Activated T-helper 17 cell treated with anti-CD3 and anti-CD28 coated beads, Interleukin-2, amount 50 U/mL, for 72 hours (primary cell): ENCODE results near the gene LRIT2. TPM values are rescaled to one million over a fixed set of nuclear protein-coding genes. Genes with fewer than 3 reads are reported as not detected.
A peak's percentile ranks its signal among the peaks of the same experiment; 100 is the strongest.
"Not testable (repeated sequence)": the region's sequence is repeated elsewhere in the genome, so short reads cannot be mapped to it uniquely, and the experiment has no call there.

Experiments used
- ATAC-seq: fragments of 150-1000 bp; cut with Tn5 transposase; replicated peaks from 2 replicates; pipeline ENCODE4 v1.10.0; 2021; ENCODE audit warnings: mild to moderate bottlenecking, moderate library complexity
- H3K27ac Mint-ChIP-seq: one replicate; pipeline ENCODE4 v1.8.0; 2022; ENCODE audit warnings: mixed read lengths
- H3K27me3 Mint-ChIP-seq: one replicate; pipeline ENCODE4 v1.8.0; 2022; ENCODE audit warnings: mixed read lengths
- H3K36me3 Mint-ChIP-seq: one replicate; pipeline ENCODE4 v1.8.0; 2022; ENCODE audit warnings: low read depth, mild to moderate bottlenecking, mixed read lengths
- H3K4me1 Mint-ChIP-seq: one replicate; pipeline ENCODE4 v1.8.0; 2022; ENCODE audit warnings: mixed read lengths
- H3K4me3 Mint-ChIP-seq: one replicate; pipeline ENCODE4 v1.8.0; 2022; ENCODE audit warnings: mild to moderate bottlenecking, mixed read lengths
- H3K9me3 Mint-ChIP-seq: one replicate; pipeline ENCODE4 v1.8.0; 2022; ENCODE audit warnings: mixed read lengths
- total RNA-seq, 2 donors: library from RNA; stranded (reverse); gene quantifications; one replicate each; pipeline ENCODE4 v1.2.3, GENCODE V29; 2022

The LRIT2 gene
- total RNA-seq, 2 donors from 2014 or later: not detected

- H3K27ac Mint-ChIP-seq: no peak overlapping the region
- H3K4me1 Mint-ChIP-seq: peaks cover 6% of the 10 kb centered on the region
- H3K4me3 Mint-ChIP-seq: no peak overlapping the region
- no peaks in the 10 kb centered on the region for H3K36me3 Mint-ChIP-seq
- no peaks in the 10 kb centered on the region for H3K9me3 Mint-ChIP-seq
- ATAC-seq: no peak
- peaks cover 37% of the 10 kb centered on the region for H3K27me3 Mint-ChIP-seq
Observed at GRCh38 chr10:84193846-84194423, 31.4 kb downstream of the LRIT2 start.

- Mint-ChIP-seq H3K27me3 (peaks cover 33% of the 10 kb centered on the region), H3K9me3 (no peaks in the 10 kb centered on the region), H3K27ac (no peak overlapping the region), H3K36me3 (no peaks in the 10 kb centered on the region), H3K4me1 (peaks cover 6% of the 10 kb centered on the region), H3K4me3 (no peak overlapping the region)
- ATAC-seq: no peak
Observed at GRCh38 chr10:84193327-84193726, 32.0 kb downstream of the LRIT2 start.

GRCh38 chr10:84191106-84191505, 34.2 kb downstream of the LRIT2 start:
- H3K4me1 Mint-ChIP-seq: peaks cover 6% of the 10 kb centered on the region
- H3K27me3 Mint-ChIP-seq: peaks cover 19% of the 10 kb centered on the region
- no peaks in the 10 kb centered on the region for H3K36me3 Mint-ChIP-seq
- no peaks in the 10 kb centered on the region for H3K9me3 Mint-ChIP-seq
- no peak overlapping the region for H3K27ac Mint-ChIP-seq
- no peak overlapping the region for H3K4me3 Mint-ChIP-seq
- no peak for ATAC-seq

GRCh38 chr10:84190621-84191020, 34.7 kb downstream of the LRIT2 start:
- Mint-ChIP-seq H3K27me3 (peaks cover 15% of the 10 kb centered on the region), H3K9me3 (no peaks in the 10 kb centered on the region), H3K27ac (no peak overlapping the region), H3K4me1 (peaks cover 6% of the 10 kb centered on the region), H3K36me3 (no peaks in the 10 kb centered on the region), H3K4me3 (no peak overlapping the region)
- ATAC-seq: no peak

- Mint-ChIP-seq H3K9me3 (no peaks in the 10 kb centered on the region), H3K27ac (no peak overlapping the region), H3K27me3 (peaks cover 12% of the 10 kb centered on the region), H3K4me1 (peaks cover 6% of the 10 kb centered on the region), H3K36me3 (no peaks in the 10 kb centered on the region), H3K4me3 (no peak overlapping the region)
- ATAC-seq: no peak
Observed at GRCh38 chr10:84188815-84189214, 36.5 kb downstream of the LRIT2 start.

GRCh38 chr10:84185526-84186175, 39.7 kb downstream of the LRIT2 start:
- ATAC-seq: no peak
- no peaks in the 10 kb centered on the region for H3K36me3 Mint-ChIP-seq
- H3K4me1 Mint-ChIP-seq: no peaks in the 10 kb centered on the region
- H3K27me3 Mint-ChIP-seq: no peaks in the 10 kb centered on the region
- H3K9me3 Mint-ChIP-seq: no peaks in the 10 kb centered on the region
- H3K4me3 Mint-ChIP-seq: no peak overlapping the region
- H3K27ac Mint-ChIP-seq: no peak overlapping the region

GRCh38 chr10:84184517-84184916, 40.8 kb downstream of the LRIT2 start:
- H3K27me3 Mint-ChIP-seq: no peaks in the 10 kb centered on the region
- H3K36me3 Mint-ChIP-seq: no peaks in the 10 kb centered on the region
- no peak overlapping the region for H3K4me3 Mint-ChIP-seq
- no peak for ATAC-seq
- no peaks in the 10 kb centered on the region for H3K4me1 Mint-ChIP-seq
- peak overlapping the region; percentile 19 for H3K27ac Mint-ChIP-seq
- no peaks in the 10 kb centered on the region for H3K9me3 Mint-ChIP-seq

GRCh38 chr10:84181631-84182030, 43.7 kb downstream of the LRIT2 start:
- Mint-ChIP-seq H3K27ac (no peak overlapping the region), H3K36me3 (no peaks in the 10 kb centered on the region), H3K4me3 (no peak overlapping the region), H3K27me3 (no peaks in the 10 kb centered on the region), H3K4me1 (peaks cover 3% of the 10 kb centered on the region), H3K9me3 (no peaks in the 10 kb centered on the region)
- no peak for ATAC-seq

- not testable (repeated sequence) for H3K27ac Mint-ChIP-seq, H3K9me3 Mint-ChIP-seq, H3K4me1 Mint-ChIP-seq, ATAC-seq, H3K36me3 Mint-ChIP-seq, H3K27me3 Mint-ChIP-seq, H3K4me3 Mint-ChIP-seq
Observed at GRCh38 chr10:84180386-84180785, 45.0 kb downstream of the LRIT2 start.

- peak; percentile 71 for ATAC-seq
- no peaks in the 10 kb centered on the region for H3K9me3 Mint-ChIP-seq
- no peak overlapping the region for H3K27ac Mint-ChIP-seq
- peaks cover 5% of the 10 kb centered on the region for H3K4me1 Mint-ChIP-seq
- H3K36me3 Mint-ChIP-seq: no peaks in the 10 kb centered on the region
- H3K27me3 Mint-ChIP-seq: no peaks in the 10 kb centered on the region
- no peak overlapping the region for H3K4me3 Mint-ChIP-seq
Observed at GRCh38 chr10:84179059-84179710, 46.2 kb downstream of the LRIT2 start.

- peaks cover 5% of the 10 kb centered on the region for H3K4me1 Mint-ChIP-seq
- no peak for ATAC-seq
- no peaks in the 10 kb centered on the region for H3K36me3 Mint-ChIP-seq
- H3K4me3 Mint-ChIP-seq: no peak overlapping the region
- no peaks in the 10 kb centered on the region for H3K9me3 Mint-ChIP-seq
- H3K27ac Mint-ChIP-seq: no peak overlapping the region
- H3K27me3 Mint-ChIP-seq: no peaks in the 10 kb centered on the region
Observed at GRCh38 chr10:84178160-84178609, 47.2 kb downstream of the LRIT2 start.

GRCh38 chr10:84177541-84178141, 47.7 kb downstream of the LRIT2 start:
- no peak overlapping the region for H3K4me3 Mint-ChIP-seq
- no peaks in the 10 kb centered on the region for H3K27me3 Mint-ChIP-seq
- peak; percentile 60 for ATAC-seq
- H3K36me3 Mint-ChIP-seq: no peaks in the 10 kb centered on the region
- peaks cover 5% of the 10 kb centered on the region for H3K4me1 Mint-ChIP-seq
- H3K27ac Mint-ChIP-seq: no peak overlapping the region
- H3K9me3 Mint-ChIP-seq: no peaks in the 10 kb centered on the region

- no peak for ATAC-seq
- H3K27ac Mint-ChIP-seq: peak overlapping the region; percentile 84
- no peak overlapping the region for H3K4me3 Mint-ChIP-seq
- no peaks in the 10 kb centered on the region for H3K27me3 Mint-ChIP-seq
- H3K36me3 Mint-ChIP-seq: no peaks in the 10 kb centered on the region
- H3K9me3 Mint-ChIP-seq: no peaks in the 10 kb centered on the region
- peaks cover 5% of the 10 kb centered on the region for H3K4me1 Mint-ChIP-seq
Observed at GRCh38 chr10:84176836-84177474, 48.4 kb downstream of the LRIT2 start.

GRCh38 chr10:84176351-84176750, 49.0 kb downstream of the LRIT2 start:
- Mint-ChIP-seq H3K36me3 (no peaks in the 10 kb centered on the region), H3K27ac (peak overlapping the region; percentile 84), H3K4me3 (no peak overlapping the region), H3K27me3 (no peaks in the 10 kb centered on the region), H3K9me3 (no peaks in the 10 kb centered on the region), H3K4me1 (peaks cover 5% of the 10 kb centered on the region)
- no peak for ATAC-seq
